Left renal cortex interstitium (tissue), 4 donors: ENCODE measurements around the gene ARFRP1. TPM values are rescaled to one million over a fixed set of nuclear protein-coding genes. Genes with fewer than 3 reads are reported as not detected.
"Not testable (repeated sequence)": the region's sequence is repeated elsewhere in the genome, so short reads cannot be mapped to it uniquely, and the experiment has no call there.

Experiments used
- DNase-seq, 4 donors: peaks; one replicate each; pipeline ENCODE4 v3.0.0-alpha.2; 2013; ENCODE audit warnings: low read depth in 4 of 4, low spot score in 2 of 4, missing footprints in 1 of 4
- polyA plus RNA-seq, 4 donors: library from polyadenylated mRNA; unstranded; fragments of 120-200 nt; gene quantifications; one replicate each; pipeline ENCODE4 v1.2.1, GENCODE V29; 2013; ENCODE audit not compliant: insufficient read length in 4 of 4

Gene ARFRP1
- polyA plus RNA-seq, 4 donors, result 33.5 to 40.8 (median 36.9) TPM

GRCh38 chr20:63680427-63680826 lies 27.3 kb downstream of the ARFRP1 start:
- no peak for DNase-seq

GRCh38 chr20:63679799-63680305 lies 27.9 kb downstream of the ARFRP1 start:
- no peak for DNase-seq

- no peak for DNase-seq
Observed at GRCh38 chr20:63678667-63679465, 28.9 kb downstream of the ARFRP1 start.

GRCh38 chr20:63678071-63678470 lies 29.7 kb downstream of the ARFRP1 start:
- no peak for DNase-seq

GRCh38 chr20:63675681-63676368 lies 32.0 kb downstream of the ARFRP1 start:
- DNase-seq, result no peak

- no peak for DNase-seq
Observed at GRCh38 chr20:63673951-63674350, 33.8 kb downstream of the ARFRP1 start.

- no peak for DNase-seq
Observed at GRCh38 chr20:63672666-63673065, 35.1 kb downstream of the ARFRP1 start.

- DNase-seq, result not testable (repeated sequence)
Observed at GRCh38 chr20:63671695-63672094, 36.1 kb downstream of the ARFRP1 start.

- DNase-seq, result no peak
Observed at GRCh38 chr20:63668351-63668750, 39.4 kb downstream of the ARFRP1 start.

- DNase-seq, result no peak
Observed at GRCh38 chr20:63667858-63668257, 39.9 kb downstream of the ARFRP1 start.

- no peak for DNase-seq
Observed at GRCh38 chr20:63665708-63666107, 42.1 kb downstream of the ARFRP1 start.

- DNase-seq, result no peak
Observed at GRCh38 chr20:63664861-63665594, 42.7 kb downstream of the ARFRP1 start.

- no peak for DNase-seq
Observed at GRCh38 chr20:63664143-63664851, 43.5 kb downstream of the ARFRP1 start.

GRCh38 chr20:63663332-63664066 lies 44.3 kb downstream of the ARFRP1 start:
- DNase-seq, result no peak

- no peak for DNase-seq
Observed at GRCh38 chr20:63662813-63663189, 45.0 kb downstream of the ARFRP1 start.

- no peak for DNase-seq
Observed at GRCh38 chr20:63661959-63662812, 45.6 kb downstream of the ARFRP1 start.

GRCh38 chr20:63661108-63661507 lies 46.7 kb downstream of the ARFRP1 start:
- DNase-seq, result no peak

GRCh38 chr20:63660622-63661021 lies 47.2 kb downstream of the ARFRP1 start:
- DNase-seq, result no peak

GRCh38 chr20:63660174-63660573 lies 47.6 kb downstream of the ARFRP1 start:
- DNase-seq, result not testable (repeated sequence)
